ENCODE data around the gene WIPF2.

DNA sequence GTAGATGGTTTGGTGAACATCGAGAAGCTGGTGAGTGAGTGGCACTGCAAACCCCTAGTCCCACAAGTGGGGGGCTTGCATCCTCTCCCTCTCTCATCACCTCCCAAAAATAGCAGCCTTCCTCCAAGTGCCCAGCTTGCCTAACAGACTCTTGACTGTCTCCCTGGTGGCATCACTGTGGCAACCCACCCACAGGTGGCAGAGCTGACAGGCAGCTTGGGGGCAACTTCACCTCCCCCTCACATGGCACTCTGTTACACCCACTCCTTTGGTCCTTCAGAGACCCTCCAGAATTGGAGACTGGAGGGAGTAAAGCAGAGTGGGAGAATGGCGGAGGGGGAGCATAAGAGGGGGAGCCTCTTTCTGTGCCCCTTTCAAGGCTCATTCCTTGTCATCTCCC lies 26.1 kb upstream of the WIPF2 start:
- TF ChIP-seq CTCF (conservative IDR thresholded peaks at IDR 0.05 in 1 of 2, IDR thresholded peaks at IDR 0.05 in 1 of 2; ENCODE audit: extremely low read depth in 1 of 2, insufficient read depth in 1 of 2, low read depth in 1 of 2, low read length in 2 of 2) = no peak
- no peak for TF ChIP-seq EZH2 (IDR thresholded peaks at IDR 0.05; ENCODE audit: borderline replicate concordance, low read length)

Measured in mammary epithelial cell (primary cell).